GM12878 (cell line): ENCODE measurements around the gene GALNT12. TPM values are rescaled to one million over a fixed set of nuclear protein-coding genes. Genes with fewer than 3 reads are reported as not detected.

Experiments used
- ATAC-seq: fragments of 200-7000 bp; cut with Tn5 transposase; 3 replicates; pipeline ENCODE4 v1.9.1; 2020; ENCODE audit warnings: mild to moderate bottlenecking, moderate library complexity
- BruUV-seq: library from RNA; stranded (reverse); fragments of 400-500 nt; replicated peaks from 2 replicates; lab custom pipeline; 2021; lab: Mats Ljungman, UMichigan
- CTCF ChIA-PET: fragments of 300-600 bp; sonication (Branson Sonifier 250); formaldehyde crosslinking; extraction: SDS; loops from one replicate; lab custom pipeline; 2021; ENCODE audit warnings: inconsistent platforms; lab: Yijun Ruan, JAX
- POLR2A ChIA-PET: fragments of 350-600 bp; formaldehyde crosslinking; extraction: SDS; loops from one replicate; lab custom pipeline; 2021; ENCODE audit warnings: inconsistent platforms; lab: Charles Lee
- RAD21 ChIA-PET: fragments of 300-600 bp; sonication (Branson Sonifier 250); formaldehyde crosslinking; loops from one replicate; lab custom pipeline; 2023; ENCODE audit warnings: antibody characterized with exemption; ENCODE audit not compliant: unreplicated experiment; lab: Charles Lee
- SMC1A ChIA-PET: fragments of 300-600 bp; sonication (Branson Sonifier 250); formaldehyde crosslinking; loops from one replicate; lab custom pipeline; 2023; ENCODE audit not compliant: unreplicated experiment, uncharacterized antibody; lab: Charles Lee
- DNase-seq: peaks from one replicate; pipeline ENCODE4 v3.0.0-alpha.2; 2011; ENCODE audit warnings: low read depth, low spot score
- FAIRE-seq: peaks from 3 replicates; lab custom pipeline; 2011; peaks lifted over from hg19 to GRCh38; lab: Jason Lieb, UNC
- H2AFZ ChIP-seq: 2 replicates; pipeline ENCODE4 v1.6.0; 2011; ENCODE audit warnings: low read depth, low read length, control low read depth; ENCODE audit not compliant: control insufficient read depth
- H3K27ac ChIP-seq: 2 replicates; pipeline ENCODE4 v1.5.1; 2011; ENCODE audit warnings: control low read depth; ENCODE audit not compliant: control insufficient read depth, insufficient read depth
- H3K27me3 ChIP-seq, 2 experiments: replicated peaks in 1 of 2; 2 replicates each; pipeline versions ENCODE4 v1.6.0 to v1.6.1; 2011; ENCODE audit warnings: low read length in 1 of 2; ENCODE audit not compliant: control insufficient read depth in 2 of 2, insufficient read depth in 2 of 2
- H3K36me3 ChIP-seq, 2 experiments: 2 replicates each; pipeline ENCODE4 v1.5.1; 2011; ENCODE audit warnings: low read length in 1 of 2; ENCODE audit not compliant: control insufficient read depth in 2 of 2, insufficient read depth in 2 of 2
- H3K4me1 ChIP-seq: 2 replicates; pipeline ENCODE4 v1.6.1; 2011; ENCODE audit warnings: mild to moderate bottlenecking, low read length, moderate library complexity, mixed read lengths; ENCODE audit not compliant: control insufficient read depth, insufficient read depth
- H3K4me2 ChIP-seq: 2 replicates; pipeline ENCODE4 v1.6.0; 2011; ENCODE audit warnings: control low read depth; ENCODE audit not compliant: control insufficient read depth, insufficient read depth
- H3K4me3 ChIP-seq: fragments of 200-600 bp; sonication (generic); 2 replicates; pipeline ENCODE4 v1.5.1; 2016
- H3K79me2 ChIP-seq: 2 replicates; pipeline ENCODE4 v1.6.0; 2011; ENCODE audit warnings: low read length; ENCODE audit not compliant: control insufficient read depth, insufficient read depth
- H3K9ac ChIP-seq: 2 replicates; pipeline ENCODE4 v1.8.0; 2011; ENCODE audit warnings: low read length, control low read depth, mixed read lengths; ENCODE audit not compliant: control insufficient read depth, insufficient read depth
- H3K9me3 ChIP-seq: replicated peaks from 3 replicates; pipeline ENCODE4 v1.5.1; 2011; ENCODE audit warnings: mild to moderate bottlenecking, low read length; ENCODE audit not compliant: control insufficient read depth, insufficient read depth
- H4K20me1 ChIP-seq: 2 replicates; pipeline ENCODE4 v1.6.0; 2011; ENCODE audit not compliant: control insufficient read depth, insufficient read depth
- CHD1 ChIP-seq: IDR thresholded peaks from 2 replicates; pipeline ENCODE4 v1.6.1; 2012; ENCODE audit warnings: low read depth, low read length, improper control_type of control experiment
- ETV6 ChIP-seq, 2 experiments: fragments of 450-650 bp in 1 of 2; IDR thresholded peaks in 1 of 2; conservative IDR thresholded peaks in 1 of 2; 2 replicates each; pipeline ENCODE4 v1.6.1; 2014; ENCODE audit warnings: antibody characterized with exemption in 1 of 2, borderline replicate concordance in 1 of 2, low read depth in 1 of 2, mild to moderate bottlenecking in 1 of 2, moderate library complexity in 1 of 2
- FOS ChIP-seq: IDR thresholded peaks from 3 replicates; pipeline ENCODE4 v1.6.1; 2011; ENCODE audit warnings: borderline replicate concordance; ENCODE audit not compliant: insufficient read length; ENCODE audit errors: extremely low read depth
- GABPA ChIP-seq: IDR thresholded peaks from 2 replicates; pipeline ENCODE4 v1.6.1; 2014; ENCODE audit warnings: antibody characterized with exemption, low read depth, mild to moderate bottlenecking, inconsistent platforms
- PBX3 ChIP-seq: IDR thresholded peaks from 2 replicates; pipeline ENCODE4 v1.6.1; 2011; ENCODE audit warnings: mild to moderate bottlenecking, low read depth, low read length, moderate library complexity; ENCODE audit not compliant: insufficient replicate concordance
- SMAD5 ChIP-seq: IDR thresholded peaks from 2 replicates; pipeline ENCODE4 v1.6.1; 2016; ENCODE audit warnings: antibody characterized with exemption, low read depth
- SRF ChIP-seq, 2 experiments: IDR thresholded peaks; 2 replicates each; pipeline ENCODE4 v1.6.1; 2011; ENCODE audit warnings: low read depth in 2 of 2, low read length in 2 of 2, mild to moderate bottlenecking in 1 of 2, moderate library complexity in 1 of 2
- YY1 ChIP-seq: IDR thresholded peaks from 2 replicates; pipeline ENCODE4 v1.6.1; 2011; ENCODE audit warnings: low read depth, mild to moderate bottlenecking, low read length
- ZBTB33 ChIP-seq: fragments of 450-650 bp; IDR thresholded peaks from 2 replicates; pipeline ENCODE4 v1.6.1; 2017; ENCODE audit warnings: mild to moderate bottlenecking
- ZNF217 ChIP-seq: fragments of 450-650 bp; IDR thresholded peaks from 2 replicates; pipeline ENCODE4 v1.6.1; 2017; ENCODE audit warnings: antibody characterized with exemption, mild to moderate bottlenecking
- WGBS: methylation state at CpG from one replicate; pipeline ENCODE4 v1.1.6; 2016; ENCODE audit warnings: low lambda C conversion rate; ENCODE audit not compliant: insufficient replicate concordance, insufficient coverage; ENCODE audit errors: missing lambda C conversion rate; 5-methylcytosine and 5-hydroxymethylcytosine counted together
- in situ Hi-C: fragments of 300-500 bp; cut with MboI; formaldehyde crosslinking; loops from 9 replicates; pipeline ENCODE4 v1.14.3; 2018; ENCODE audit warnings: mixed read lengths
- intact Hi-C: fragments of 100-400 bp; cut with micrococcal nuclease; formaldehyde crosslinking; loops from one replicate; pipeline ENCODE4 v1.14.2; 2022; ENCODE audit not compliant: unreplicated experiment
- polyA plus RNA-seq, 11 experiments: library from polyadenylated mRNA; depleted of rRNA in 4 of 11; unstranded in 6 of 11; stranded (reverse) in 5 of 11; fragments of >200 nt; fragmentation: Nextera tagmentation in 4 of 11; fragmentation: Illumina TruSeq in 1 of 11; extraction: Ambion mirVana in 4 of 11; extraction: Trizol in 1 of 11; gene quantifications; 1 replicate in 1 of 11; 2 replicates in 10 of 11; pipeline versions ENCODE4 v1.2.1 to v1.2.3, GENCODE V29; 2011 to 2016; ENCODE audit warnings: inconsistent platforms in 2 of 11, missing spikeins in 2 of 11, low read depth in 1 of 11
- total RNA-seq, 4 experiments: library from RNA; depleted of rRNA in 3 of 4; stranded (reverse); fragments of >200 nt in 3 of 4; fragmentation: Illumina TruSeq in 1 of 4; extraction: Trizol in 1 of 4; gene quantifications; 2 replicates each; pipeline versions ENCODE4 v1.2.1 to v1.2.3, GENCODE V29; 2013 to 2021

The GALNT12 gene
- total and polyA plus RNA-seq, 10 of the 15 experiments (the other 5 are each of a cell fraction or from before 2014, with no cell fraction given): 0.13 to 5.3 (median 3.2) TPM

GRCh38 chr9:98887918-98888510 is 80.5 kb downstream of the GALNT12 start:
- no TSS peak for BruUV-seq
- SMC1A ChIA-PET: no interaction called here
- Histone ChIP-seq H3K79me2 (no peaks in the 10 kb centered on the region), H3K9me3 (no peaks in the 10 kb centered on the region), H3K4me1 (no peaks in the 10 kb centered on the region), H3K4me3 (no peak overlapping the region), H3K9ac (no peak overlapping the region), H3K4me2 (no peak overlapping the region), H3K27ac (no peak overlapping the region), H4K20me1 (no peaks in the 10 kb centered on the region), H3K27me3 (no peaks in the 10 kb centered on the region; a peak in 4 of 4 replicates), H3K36me3 (no peaks in the 10 kb centered on the region), H2AFZ (no peak overlapping the region)
- POLR2A ChIA-PET: no interaction called here
- FAIRE-seq (no peak), ATAC-seq (no peak), DNase-seq (no peak)
- CTCF ChIA-PET: no interaction called here
- WGBS: 28% methylated on average over 6 of the region's 6 CpGs
- no peak for TF ChIP-seq GABPA
- no peak for TF ChIP-seq PBX3
- no peak for TF ChIP-seq FOS
- TF ChIP-seq SMAD5: no peak
- no peak for TF ChIP-seq YY1
- no peak for TF ChIP-seq ZNF217
- TF ChIP-seq ETV6 (conservative IDR thresholded peaks at IDR 0.05 in 1 of 2, IDR thresholded peaks at IDR 0.05 in 1 of 2; ENCODE audit: borderline replicate concordance in 1 of 2, low read depth in 1 of 2): no peak
- no peak for TF ChIP-seq CHD1
- TF ChIP-seq ZBTB33: no peak
- TF ChIP-seq SRF (IDR thresholded peaks at IDR 0.05; ENCODE audit: low read depth in 2 of 2, low read length in 2 of 2): no peak
- intact Hi-C loops (no loop called here), in situ Hi-C loops (no loop called here)
- RAD21 ChIA-PET: no interaction called here
